ENCODE data around the gene STX2. TPM values are rescaled to one million over a fixed set of nuclear protein-coding genes. Genes with fewer than 3 reads are reported as not detected.

The STX2 gene
- total RNA-seq, 4 donors from 2014 or later: 4.8 to 12.0 (median 9.1) TPM

DNA sequence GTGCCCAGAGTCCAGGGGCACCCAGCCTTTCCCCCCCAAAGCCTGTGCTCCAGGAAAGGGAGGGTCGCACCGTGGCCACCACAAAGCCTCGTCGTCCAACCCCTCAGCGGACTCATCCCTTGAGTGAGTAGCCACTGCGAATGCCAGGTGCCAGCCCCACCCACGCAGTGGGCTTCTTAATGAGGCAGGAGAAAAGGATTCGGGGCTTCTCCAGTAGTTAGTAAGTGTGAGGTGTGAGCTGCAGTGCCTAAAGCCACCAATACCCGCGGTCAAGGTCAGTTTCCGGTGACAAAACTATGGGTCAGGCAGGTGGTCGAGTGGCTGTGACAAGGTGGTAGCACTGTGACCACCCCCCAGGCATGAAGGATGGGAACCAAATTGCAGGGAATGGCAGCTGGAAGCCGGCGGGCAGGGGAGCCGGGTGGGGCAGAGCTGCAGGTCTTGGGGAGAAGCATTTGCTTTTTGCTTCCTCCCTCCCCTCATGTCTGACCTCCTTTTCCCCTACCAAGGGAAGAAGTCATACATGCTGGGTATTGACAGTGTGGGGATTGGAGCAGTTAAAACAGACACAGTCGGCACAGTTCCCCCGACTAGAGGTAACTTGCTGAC, 40.8 kb upstream of the STX2 start:
- Histone ChIP-seq H3K27me3 (no peaks in the 10 kb centered on the region), H3K9me3 (no peaks in the 10 kb centered on the region), H3K27ac (no peak overlapping the region), H3K4me1 (no peaks in the 10 kb centered on the region), H3K4me3 (no peak overlapping the region), H3K36me3 (peaks cover 0 to 26% of the 10 kb centered on the region in 2 donors)
- DNase-seq (no peak), ATAC-seq (no peak)
- intact Hi-C loops (cut with DNase I; ENCODE audit: low total_unique reads): loop anchor here (10.0 kb wide), 1 partner anchor 1265 kb away; the partner anchor contains the start of genes DDX51 and NOC4L
- TF ChIP-seq, protein P1, sequence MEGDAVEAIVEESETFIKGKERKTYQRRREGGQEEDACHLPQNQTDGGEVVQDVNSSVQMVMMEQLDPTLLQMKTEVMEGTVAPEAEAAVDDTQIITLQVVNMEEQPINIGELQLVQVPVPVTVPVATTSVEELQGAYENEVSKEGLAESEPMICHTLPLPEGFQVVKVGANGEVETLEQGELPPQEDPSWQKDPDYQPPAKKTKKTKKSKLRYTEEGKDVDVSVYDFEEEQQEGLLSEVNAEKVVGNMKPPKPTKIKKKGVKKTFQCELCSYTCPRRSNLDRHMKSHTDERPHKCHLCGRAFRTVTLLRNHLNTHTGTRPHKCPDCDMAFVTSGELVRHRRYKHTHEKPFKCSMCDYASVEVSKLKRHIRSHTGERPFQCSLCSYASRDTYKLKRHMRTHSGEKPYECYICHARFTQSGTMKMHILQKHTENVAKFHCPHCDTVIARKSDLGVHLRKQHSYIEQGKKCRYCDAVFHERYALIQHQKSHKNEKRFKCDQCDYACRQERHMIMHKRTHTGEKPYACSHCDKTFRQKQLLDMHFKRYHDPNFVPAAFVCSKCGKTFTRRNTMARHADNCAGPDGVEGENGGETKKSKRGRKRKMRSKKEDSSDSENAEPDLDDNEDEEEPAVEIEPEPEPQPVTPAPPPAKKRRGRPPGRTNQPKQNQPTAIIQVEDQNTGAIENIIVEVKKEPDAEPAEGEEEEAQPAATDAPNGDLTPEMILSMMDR (IDR thresholded peaks at IDR 0.05 in 4 of 5, conservative IDR thresholded peaks at IDR 0.05 in 1 of 5): no peak
- no peak for TF ChIP-seq POLR2A (IDR thresholded peaks at IDR 0.05)
- in situ Hi-C loops (cut with MboI; ENCODE audit: low sequenced_read_pairs in 4 of 4): no loop called here

DNA sequence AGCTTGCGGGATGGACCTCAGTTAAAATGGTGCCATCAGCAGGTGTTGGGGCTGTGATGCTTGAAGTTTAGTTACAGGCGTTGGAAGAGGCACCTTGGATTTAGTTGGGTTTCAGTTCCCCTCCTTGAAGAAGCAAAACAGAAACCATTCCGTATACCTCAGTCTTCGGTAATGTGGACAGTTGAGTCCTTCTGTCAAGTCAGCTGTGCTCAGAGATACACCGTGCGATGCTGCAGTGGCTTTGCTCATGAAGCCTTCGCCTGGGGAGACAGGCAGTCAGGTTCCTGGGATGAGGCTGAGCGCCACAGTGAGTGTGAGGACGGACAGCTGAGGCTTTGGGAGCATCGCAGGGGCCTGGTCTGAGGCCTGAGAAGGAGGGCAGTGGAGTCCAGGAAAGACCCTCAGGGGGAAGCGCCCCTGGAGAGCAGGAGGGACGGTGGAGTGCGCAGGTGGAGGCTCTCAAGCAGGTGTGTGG, 40.2 kb upstream of the STX2 start:
- Histone ChIP-seq H3K9me3 (no peaks in the 10 kb centered on the region), H3K4me3 (no peak overlapping the region), H3K36me3 (peaks cover 0 to 32% of the 10 kb centered on the region in 2 donors), H3K4me1 (no peaks in the 10 kb centered on the region), H3K27ac (no peak overlapping the region), H3K27me3 (no peaks in the 10 kb centered on the region)
- no peak for DNase-seq
- TF ChIP-seq POLR2A (IDR thresholded peaks at IDR 0.05): no peak
- TF ChIP-seq, protein P1 (IDR thresholded peaks at IDR 0.05 in 4 of 5, conservative IDR thresholded peaks at IDR 0.05 in 1 of 5): no peak
- ATAC-seq: no peak
- intact Hi-C loops (cut with DNase I; ENCODE audit: low total_unique reads) (loop anchor here (10.0 kb wide), 1 partner anchor 1266 kb away; the partner anchor contains the start of genes DDX51 and NOC4L), in situ Hi-C loops (cut with MboI; ENCODE audit: low sequenced_read_pairs in 4 of 4) (no loop called here)

DNA sequence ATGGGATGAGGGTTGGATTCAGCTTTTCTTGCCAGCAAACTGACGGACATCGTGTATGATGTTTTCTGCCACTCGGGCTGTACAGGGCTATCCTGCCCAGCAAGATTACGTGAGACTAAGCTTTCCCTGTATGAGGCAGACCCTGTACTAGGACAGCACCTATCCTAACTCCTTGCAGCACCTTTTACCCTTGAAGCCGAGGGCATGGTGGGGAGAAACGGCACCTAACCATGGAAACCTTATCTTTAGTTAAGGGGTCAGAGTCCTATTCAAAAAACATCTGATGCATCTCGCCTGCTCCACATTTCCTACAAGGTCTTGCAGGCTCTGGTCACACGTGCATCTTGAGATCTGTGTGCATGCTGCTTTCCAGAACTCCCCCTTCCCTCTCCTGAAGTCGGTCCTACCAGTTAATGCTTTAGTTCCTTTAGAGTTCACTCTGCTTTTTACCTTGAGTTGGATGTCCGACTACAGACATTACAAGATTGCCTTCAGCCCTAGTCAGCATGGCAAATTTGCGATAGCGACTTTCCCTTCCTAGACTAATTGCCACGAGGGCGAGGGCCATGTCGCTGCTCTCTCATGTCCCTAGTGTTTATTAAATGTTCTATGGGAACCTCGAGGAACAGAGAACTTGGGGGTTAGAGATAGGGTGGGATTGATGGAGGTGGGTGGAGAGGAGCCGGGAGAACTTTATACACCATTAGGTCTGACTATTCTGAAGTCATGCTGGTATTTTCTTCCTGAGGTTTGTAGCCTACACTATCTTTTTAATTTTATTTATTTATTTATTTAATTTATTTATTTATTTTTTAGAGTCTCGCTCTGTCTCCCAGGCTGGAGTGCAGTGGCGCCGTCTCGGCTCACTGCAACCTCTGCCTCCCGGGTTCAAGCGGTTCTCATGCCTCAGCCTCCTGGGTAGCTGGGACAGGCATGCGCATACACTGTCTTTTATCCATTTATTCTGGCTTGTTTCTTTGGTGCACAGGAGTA, 39.4 kb upstream of the STX2 start:
- ATAC-seq: no peak
- intact Hi-C loops (cut with DNase I; ENCODE audit: low total_unique reads) (loop anchor here (10.0 kb wide), 1 partner anchor 1266 kb away; the partner anchor contains the start of genes DDX51 and NOC4L), in situ Hi-C loops (cut with MboI; ENCODE audit: low sequenced_read_pairs in 4 of 4) (no loop called here)
- Histone ChIP-seq H3K4me1 (peaks cover 2 to 5% of the 10 kb centered on the region in 2 donors), H3K9me3 (no peaks in the 10 kb centered on the region), H3K36me3 (peaks cover 0 to 40% of the 10 kb centered on the region in 2 donors), H3K27ac (no peak overlapping the region), H3K4me3 (no peak overlapping the region), H3K27me3 (no peaks in the 10 kb centered on the region)
- DNase-seq: no peak
- no peak for TF ChIP-seq POLR2A (IDR thresholded peaks at IDR 0.05)
- TF ChIP-seq, protein P1 (IDR thresholded peaks at IDR 0.05 in 4 of 5, conservative IDR thresholded peaks at IDR 0.05 in 1 of 5): no peak

DNA sequence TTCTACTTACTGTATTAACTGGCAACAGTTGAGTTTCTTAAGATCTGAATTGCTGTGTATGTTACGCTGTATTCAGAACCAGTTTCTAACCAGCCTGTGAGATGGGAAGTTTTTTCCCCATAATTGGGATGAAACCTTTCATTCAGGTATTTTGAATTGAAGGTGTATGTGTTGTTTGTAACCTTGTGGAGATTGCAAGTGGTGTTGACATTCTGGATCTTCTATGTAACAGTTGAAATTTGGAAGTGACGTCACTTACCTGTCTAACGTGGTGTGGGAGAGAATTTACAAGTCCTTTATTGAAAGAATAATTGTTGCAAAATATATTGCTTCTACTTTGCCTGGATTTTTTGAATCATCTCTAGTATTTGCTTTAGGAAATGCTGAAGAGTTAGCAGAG, 38.3 kb upstream of the STX2 start:
- intact Hi-C loops (cut with DNase I; ENCODE audit: low total_unique reads): loop anchor here (10.0 kb wide), 1 partner anchor 1267 kb away; the partner anchor contains the start of genes DDX51 and NOC4L
- no peak for TF ChIP-seq POLR2A (IDR thresholded peaks at IDR 0.05)
- TF ChIP-seq, protein P1 (IDR thresholded peaks at IDR 0.05 in 4 of 5, conservative IDR thresholded peaks at IDR 0.05 in 1 of 5): no peak
- ATAC-seq: no peak
- no peaks in the 10 kb centered on the region for H3K27me3 ChIP-seq
- no peak overlapping the region for H3K4me3 ChIP-seq
- in situ Hi-C loops (cut with MboI; ENCODE audit: low sequenced_read_pairs in 4 of 4): no loop called here
- DNase-seq: no peak
- peaks cover 11 to 15% of the 10 kb centered on the region in 2 donors for H3K4me1 ChIP-seq
- H3K9me3 ChIP-seq: no peaks in the 10 kb centered on the region
- no peak overlapping the region for H3K27ac ChIP-seq
- peaks cover 0 to 48% of the 10 kb centered on the region in 2 donors for H3K36me3 ChIP-seq

All from gastrocnemius medialis (tissue), 4 donors.